H9 (cell line): Measurements from ENCODE around the gene WNT9A. TPM values are rescaled to one million over a fixed set of nuclear protein-coding genes. Genes with fewer than 3 reads are reported as not detected.

ENCODE experiments used
- DNase-seq: peaks from one replicate; pipeline ENCODE4 v3.0.0-alpha.2; 2017
- H2AFZ ChIP-seq: one replicate; pipeline ENCODE4 v1.6.1; 2013; ENCODE audit warnings: mild to moderate bottlenecking, low read length, control low read depth, moderate library complexity
- H2AK5ac ChIP-seq: 2 replicates; pipeline ENCODE4 v1.6.1; 2013; ENCODE audit warnings: low read length, control low read depth, mixed read lengths; ENCODE audit not compliant: insufficient read length
- H2BK120ac ChIP-seq: one replicate; pipeline ENCODE4 v1.6.1; 2013; ENCODE audit warnings: low read depth, mild to moderate bottlenecking, low read length, control low read depth, inconsistent platforms; ENCODE audit not compliant: poor library complexity, severe bottlenecking
- H2BK12ac ChIP-seq: 2 replicates; pipeline ENCODE4 v1.6.1; 2013; ENCODE audit warnings: low read length, control low read depth, mixed read lengths, low read depth; ENCODE audit not compliant: insufficient read length
- H2BK15ac ChIP-seq: 2 replicates; pipeline ENCODE4 v1.6.1; 2013; ENCODE audit warnings: low read depth, low read length, control low read depth
- H2BK20ac ChIP-seq: one replicate; pipeline ENCODE4 v1.6.1; 2013; ENCODE audit warnings: low read depth, mild to moderate bottlenecking, low read length, control low read depth, inconsistent platforms; ENCODE audit not compliant: poor library complexity, severe bottlenecking
- H2BK5ac ChIP-seq: 2 replicates; pipeline ENCODE4 v1.6.1; 2013; ENCODE audit warnings: low read length, control low read depth, mixed read lengths; ENCODE audit not compliant: insufficient read length
- H3K14ac ChIP-seq: 2 replicates; pipeline ENCODE4 v1.6.1; 2013; ENCODE audit warnings: low read length, control low read depth; ENCODE audit not compliant: insufficient read depth
- H3K18ac ChIP-seq: 2 replicates; pipeline ENCODE4 v1.6.1; 2013; ENCODE audit warnings: low read depth, mild to moderate bottlenecking, mixed read lengths, low read length, control low read depth; ENCODE audit not compliant: insufficient read length
- H3K23ac ChIP-seq: 2 replicates; pipeline ENCODE4 v1.6.1; 2013; ENCODE audit warnings: low read length, control low read depth, mixed read lengths, low read depth; ENCODE audit not compliant: insufficient read length
- H3K23me2 ChIP-seq: 2 replicates; pipeline ENCODE4 v1.6.1; 2013; ENCODE audit warnings: low read depth, mild to moderate bottlenecking, mixed read lengths, low read length, control low read depth; ENCODE audit not compliant: insufficient read length, poor library complexity, severe bottlenecking
- H3K27ac ChIP-seq: 2 replicates; pipeline ENCODE4 v1.5.1; 2013; ENCODE audit warnings: low read length, control low read depth, mixed read lengths, low read depth; ENCODE audit not compliant: insufficient read length
- H3K27me3 ChIP-seq: 2 replicates; pipeline ENCODE4 v1.6.1; 2013; ENCODE audit warnings: low read length, control low read depth, inconsistent platforms; ENCODE audit not compliant: insufficient read depth
- H3K4ac ChIP-seq: 2 replicates; pipeline ENCODE4 v1.6.1; 2013; ENCODE audit warnings: low read depth, mild to moderate bottlenecking, control low read depth, inconsistent platforms, low read length, moderate library complexity
- H3K4me1 ChIP-seq: 2 replicates; pipeline ENCODE4 v1.6.1; 2013; ENCODE audit warnings: low read length, control low read depth, inconsistent platforms; ENCODE audit not compliant: insufficient read depth
- H3K4me2 ChIP-seq: 2 replicates; pipeline ENCODE4 v1.6.1; 2013; ENCODE audit warnings: low read length, control low read depth, mixed read lengths; ENCODE audit not compliant: insufficient read length, insufficient read depth
- H3K56ac ChIP-seq: 2 replicates; pipeline ENCODE4 v1.6.1; 2013; ENCODE audit warnings: low read depth, mild to moderate bottlenecking, mixed read lengths, low read length, control low read depth; ENCODE audit not compliant: insufficient read length
- H3K79me1 ChIP-seq: 2 replicates; pipeline ENCODE4 v1.6.1; 2013; ENCODE audit warnings: low read depth, mild to moderate bottlenecking, moderate library complexity, low read length, control low read depth, inconsistent platforms; ENCODE audit not compliant: insufficient read depth, poor library complexity, severe bottlenecking
- H3K79me2 ChIP-seq: 2 replicates; pipeline ENCODE4 v1.6.1; 2013; ENCODE audit warnings: low read length, control low read depth, inconsistent platforms; ENCODE audit not compliant: insufficient read depth
- H3K9ac ChIP-seq: 2 replicates; pipeline ENCODE4 v1.6.1; 2013; ENCODE audit warnings: low read length, control low read depth, mixed read lengths; ENCODE audit not compliant: insufficient read length; ENCODE audit errors: extremely low read depth
- H3K9me3 ChIP-seq: one replicate; pipeline ENCODE4 v1.6.1; 2013; ENCODE audit warnings: low read depth, low read length, inconsistent platforms; ENCODE audit not compliant: control insufficient read depth
- H3T11ph ChIP-seq: one replicate; pipeline ENCODE4 v1.6.1; 2013; ENCODE audit warnings: mild to moderate bottlenecking, low read length, control low read depth, inconsistent platforms
- H4K20me1 ChIP-seq: one replicate; pipeline ENCODE4 v1.6.1; 2013; ENCODE audit not compliant: control insufficient read depth, insufficient read length, insufficient read depth
- H4K5ac ChIP-seq: 2 replicates; pipeline ENCODE4 v1.6.1; 2013; ENCODE audit warnings: low read depth, mild to moderate bottlenecking, mixed read lengths, low read length, control low read depth; ENCODE audit not compliant: insufficient read length
- H4K8ac ChIP-seq: replicated peaks from 2 replicates; pipeline ENCODE4 v1.6.1; 2013; ENCODE audit warnings: low read length, control low read depth, mixed read lengths, low read depth; ENCODE audit not compliant: insufficient read length
- H4K91ac ChIP-seq: 2 replicates; pipeline ENCODE4 v1.6.1; 2013; ENCODE audit warnings: low read depth, mild to moderate bottlenecking, moderate library complexity, mixed read lengths, low read length, control low read depth; ENCODE audit not compliant: insufficient read length
- H3K27ac Mint-ChIP-seq, 3 experiments: 2 replicates in 2 of 3; 3 replicates in 1 of 3; pipeline ENCODE4 v1.8.0; 2020 to 2021; ENCODE audit warnings: mixed read lengths in 3 of 3, mild to moderate bottlenecking in 1 of 3, moderate library complexity in 1 of 3
- H3K27me3 Mint-ChIP-seq: 2 replicates; pipeline ENCODE4 v1.8.0; 2021; ENCODE audit warnings: low read depth, mild to moderate bottlenecking, moderate library complexity, mixed read lengths
- H3K36me3 Mint-ChIP-seq, 3 experiments: 2 replicates in 2 of 3; 3 replicates in 1 of 3; pipeline ENCODE4 v1.8.0; 2020 to 2021; ENCODE audit warnings: low read depth in 3 of 3, mixed read lengths in 3 of 3; ENCODE audit not compliant: insufficient read depth in 1 of 3
- H3K4me1 Mint-ChIP-seq, 2 experiments: 2 replicates each; pipeline ENCODE4 v1.8.0; 2020; ENCODE audit warnings: mixed read lengths in 2 of 2
- H3K4me3 Mint-ChIP-seq, 2 experiments: 2 replicates in 1 of 2; 3 replicates in 1 of 2; pipeline ENCODE4 v1.8.0; 2020 to 2021; ENCODE audit warnings: mild to moderate bottlenecking in 2 of 2, mixed read lengths in 2 of 2, moderate library complexity in 1 of 2
- H3K9me3 Mint-ChIP-seq, 2 experiments: 2 replicates in 1 of 2; 3 replicates in 1 of 2; pipeline ENCODE4 v1.8.0; 2020; ENCODE audit warnings: mild to moderate bottlenecking in 2 of 2, mixed read lengths in 2 of 2, moderate library complexity in 1 of 2
- CTCF ChIP-seq: fragments of 200-600 bp; sonication (generic); conservative IDR thresholded peaks from 3 replicates; pipeline ENCODE4 v1.8.0; 2021; ENCODE audit warnings: antibody characterized with exemption, mild to moderate bottlenecking
- WGBS: extraction: QIAGEN DNeasy Blood & Tissue Kit; methylation state at CpG from one replicate; pipeline ENCODE4 v1.1.7; 2013; ENCODE audit warnings: missing lambda C conversion rate, low lambda C conversion rate, mixed read lengths; ENCODE audit not compliant: insufficient read length; ENCODE audit errors: extremely low coverage; 5-methylcytosine and 5-hydroxymethylcytosine counted together
- total RNA-seq: library from RNA; stranded (reverse); gene quantifications from 2 replicates; pipeline ENCODE4 v1.2.1, GENCODE V29; 2021

WNT9A gene
- total RNA-seq, 1 experiment from 2014 or later: 0.77 TPM

GRCh38 chr1:227908359-227908758 is 39.4 kb downstream of the WNT9A start:
- no peak overlapping the region for H3K14ac ChIP-seq
- no peaks in the 10 kb centered on the region for H3K79me1 ChIP-seq
- peaks cover 7% of the 10 kb centered on the region for H3K4me1 ChIP-seq
- H3K4ac ChIP-seq: no peak overlapping the region
- no peak overlapping the region for H2BK15ac ChIP-seq
- no peak overlapping the region for H3K9ac ChIP-seq
- no peak overlapping the region for H2BK120ac ChIP-seq
- no peak overlapping the region for H2BK20ac ChIP-seq
- H3K23ac ChIP-seq: no peak overlapping the region
- Mint-ChIP-seq H3K4me1 (peaks cover 22 to 31% of the 10 kb centered on the region in 2 experiments), H3K36me3 (no peaks in the 10 kb centered on the region), H3K27me3 (no peaks in the 10 kb centered on the region; the same call in 1 of the 2 replicates), H3K27ac (0 out of 7 replicates have a peak overlapping the region, but pooled peaks of 1 of the 3 experiments have one; percentile 38), H3K4me3 (no peak overlapping the region), H3K9me3 (no peaks in the 10 kb centered on the region)
- WGBS: no CpG with 5 or more reads among the region's 7 CpGs
- H2AK5ac ChIP-seq: no peak overlapping the region
- H3T11ph ChIP-seq: no peak overlapping the region
- no peaks in the 10 kb centered on the region for H3K27me3 ChIP-seq
- H2BK12ac ChIP-seq: no peak overlapping the region
- TF ChIP-seq CTCF: no peak
- H3K18ac ChIP-seq: no peak overlapping the region
- no peaks in the 10 kb centered on the region for H4K20me1 ChIP-seq
- H2AFZ ChIP-seq: no peak overlapping the region
- no peak overlapping the region for H4K91ac ChIP-seq
- H3K9me3 ChIP-seq: no peaks in the 10 kb centered on the region
- no peak overlapping the region for H2BK5ac ChIP-seq
- H3K23me2 ChIP-seq: no peaks in the 10 kb centered on the region
- no peak overlapping the region for H4K5ac ChIP-seq
- DNase-seq: no peak
- no peak overlapping the region for H3K4me2 ChIP-seq
- H3K27ac ChIP-seq: no peak overlapping the region
- no peak overlapping the region for H3K56ac ChIP-seq
- H3K79me2 ChIP-seq: no peaks in the 10 kb centered on the region
- H4K8ac ChIP-seq: no peak overlapping the region
